ENCODE measurements around the gene PREPL.

DNA sequence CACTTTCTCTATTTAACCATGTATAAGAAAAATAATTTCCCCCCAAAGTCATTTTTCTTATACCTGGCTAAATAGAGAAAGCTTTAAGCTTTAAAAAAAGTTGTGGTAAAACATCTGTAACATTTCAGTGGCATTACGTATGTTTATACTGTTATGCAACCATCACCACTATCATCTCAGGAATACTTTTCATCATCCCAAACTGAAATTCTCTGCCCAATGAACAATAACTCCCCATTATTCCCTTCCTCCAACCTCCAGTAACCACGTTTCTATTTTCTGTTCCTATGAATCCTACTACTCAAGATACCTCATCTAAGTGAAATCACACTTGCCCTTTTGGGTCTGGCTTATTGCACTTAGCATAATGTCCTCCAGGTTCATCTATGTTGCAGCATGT is 87.7 kb downstream of the PREPL start:
- TF ChIP-seq BACH1 (tag; IDR thresholded peaks at IDR 0.05) (no peak), EZH2 (IDR thresholded peaks at IDR 0.05; ENCODE audit: borderline replicate concordance, low read depth, low read length) (no peak), HDAC6 (IDR thresholded peaks at IDR 0.05; ENCODE audit: low read depth, low read length) (no peak), MYC (IDR thresholded peaks at IDR 0.05; ENCODE audit: low read depth, low read length) (no peak), MYC (CRISPR knock-in tag; IDR thresholded peaks at IDR 0.05; ENCODE audit: borderline replicate concordance, low read depth) (no peak), ZEB2 (IDR thresholded peaks at IDR 0.05) (no peak), MEF2A (IDR thresholded peaks at IDR 0.05; ENCODE audit: control insufficient read depth, low read depth, low read length) (no peak), SP1 (CRISPR knock-in tag; IDR thresholded peaks at IDR 0.05) (no peak), CBFB (CRISPR knock-in tag; IDR thresholded peaks at IDR 0.05) (no peak), ZNF561 (CRISPR knock-in tag; conservative IDR thresholded peaks at IDR 0.05) (no peak), SREBF1 (IDR thresholded peaks at IDR 0.05; ENCODE audit: borderline replicate concordance, low read depth, low read length) (no peak), GABPB1 (CRISPR knock-in tag; IDR thresholded peaks at IDR 0.05) (no peak)
- TF ChIP-seq, protein P1, sequence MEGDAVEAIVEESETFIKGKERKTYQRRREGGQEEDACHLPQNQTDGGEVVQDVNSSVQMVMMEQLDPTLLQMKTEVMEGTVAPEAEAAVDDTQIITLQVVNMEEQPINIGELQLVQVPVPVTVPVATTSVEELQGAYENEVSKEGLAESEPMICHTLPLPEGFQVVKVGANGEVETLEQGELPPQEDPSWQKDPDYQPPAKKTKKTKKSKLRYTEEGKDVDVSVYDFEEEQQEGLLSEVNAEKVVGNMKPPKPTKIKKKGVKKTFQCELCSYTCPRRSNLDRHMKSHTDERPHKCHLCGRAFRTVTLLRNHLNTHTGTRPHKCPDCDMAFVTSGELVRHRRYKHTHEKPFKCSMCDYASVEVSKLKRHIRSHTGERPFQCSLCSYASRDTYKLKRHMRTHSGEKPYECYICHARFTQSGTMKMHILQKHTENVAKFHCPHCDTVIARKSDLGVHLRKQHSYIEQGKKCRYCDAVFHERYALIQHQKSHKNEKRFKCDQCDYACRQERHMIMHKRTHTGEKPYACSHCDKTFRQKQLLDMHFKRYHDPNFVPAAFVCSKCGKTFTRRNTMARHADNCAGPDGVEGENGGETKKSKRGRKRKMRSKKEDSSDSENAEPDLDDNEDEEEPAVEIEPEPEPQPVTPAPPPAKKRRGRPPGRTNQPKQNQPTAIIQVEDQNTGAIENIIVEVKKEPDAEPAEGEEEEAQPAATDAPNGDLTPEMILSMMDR (IDR thresholded peaks at IDR 0.05 in 2 of 3, conservative IDR thresholded peaks at IDR 0.05 in 1 of 3; ENCODE audit: insufficient read depth in 2 of 3, low read depth in 1 of 3, low read length in 3 of 3), result no peak
- TF ChIP-seq, protein P2, sequence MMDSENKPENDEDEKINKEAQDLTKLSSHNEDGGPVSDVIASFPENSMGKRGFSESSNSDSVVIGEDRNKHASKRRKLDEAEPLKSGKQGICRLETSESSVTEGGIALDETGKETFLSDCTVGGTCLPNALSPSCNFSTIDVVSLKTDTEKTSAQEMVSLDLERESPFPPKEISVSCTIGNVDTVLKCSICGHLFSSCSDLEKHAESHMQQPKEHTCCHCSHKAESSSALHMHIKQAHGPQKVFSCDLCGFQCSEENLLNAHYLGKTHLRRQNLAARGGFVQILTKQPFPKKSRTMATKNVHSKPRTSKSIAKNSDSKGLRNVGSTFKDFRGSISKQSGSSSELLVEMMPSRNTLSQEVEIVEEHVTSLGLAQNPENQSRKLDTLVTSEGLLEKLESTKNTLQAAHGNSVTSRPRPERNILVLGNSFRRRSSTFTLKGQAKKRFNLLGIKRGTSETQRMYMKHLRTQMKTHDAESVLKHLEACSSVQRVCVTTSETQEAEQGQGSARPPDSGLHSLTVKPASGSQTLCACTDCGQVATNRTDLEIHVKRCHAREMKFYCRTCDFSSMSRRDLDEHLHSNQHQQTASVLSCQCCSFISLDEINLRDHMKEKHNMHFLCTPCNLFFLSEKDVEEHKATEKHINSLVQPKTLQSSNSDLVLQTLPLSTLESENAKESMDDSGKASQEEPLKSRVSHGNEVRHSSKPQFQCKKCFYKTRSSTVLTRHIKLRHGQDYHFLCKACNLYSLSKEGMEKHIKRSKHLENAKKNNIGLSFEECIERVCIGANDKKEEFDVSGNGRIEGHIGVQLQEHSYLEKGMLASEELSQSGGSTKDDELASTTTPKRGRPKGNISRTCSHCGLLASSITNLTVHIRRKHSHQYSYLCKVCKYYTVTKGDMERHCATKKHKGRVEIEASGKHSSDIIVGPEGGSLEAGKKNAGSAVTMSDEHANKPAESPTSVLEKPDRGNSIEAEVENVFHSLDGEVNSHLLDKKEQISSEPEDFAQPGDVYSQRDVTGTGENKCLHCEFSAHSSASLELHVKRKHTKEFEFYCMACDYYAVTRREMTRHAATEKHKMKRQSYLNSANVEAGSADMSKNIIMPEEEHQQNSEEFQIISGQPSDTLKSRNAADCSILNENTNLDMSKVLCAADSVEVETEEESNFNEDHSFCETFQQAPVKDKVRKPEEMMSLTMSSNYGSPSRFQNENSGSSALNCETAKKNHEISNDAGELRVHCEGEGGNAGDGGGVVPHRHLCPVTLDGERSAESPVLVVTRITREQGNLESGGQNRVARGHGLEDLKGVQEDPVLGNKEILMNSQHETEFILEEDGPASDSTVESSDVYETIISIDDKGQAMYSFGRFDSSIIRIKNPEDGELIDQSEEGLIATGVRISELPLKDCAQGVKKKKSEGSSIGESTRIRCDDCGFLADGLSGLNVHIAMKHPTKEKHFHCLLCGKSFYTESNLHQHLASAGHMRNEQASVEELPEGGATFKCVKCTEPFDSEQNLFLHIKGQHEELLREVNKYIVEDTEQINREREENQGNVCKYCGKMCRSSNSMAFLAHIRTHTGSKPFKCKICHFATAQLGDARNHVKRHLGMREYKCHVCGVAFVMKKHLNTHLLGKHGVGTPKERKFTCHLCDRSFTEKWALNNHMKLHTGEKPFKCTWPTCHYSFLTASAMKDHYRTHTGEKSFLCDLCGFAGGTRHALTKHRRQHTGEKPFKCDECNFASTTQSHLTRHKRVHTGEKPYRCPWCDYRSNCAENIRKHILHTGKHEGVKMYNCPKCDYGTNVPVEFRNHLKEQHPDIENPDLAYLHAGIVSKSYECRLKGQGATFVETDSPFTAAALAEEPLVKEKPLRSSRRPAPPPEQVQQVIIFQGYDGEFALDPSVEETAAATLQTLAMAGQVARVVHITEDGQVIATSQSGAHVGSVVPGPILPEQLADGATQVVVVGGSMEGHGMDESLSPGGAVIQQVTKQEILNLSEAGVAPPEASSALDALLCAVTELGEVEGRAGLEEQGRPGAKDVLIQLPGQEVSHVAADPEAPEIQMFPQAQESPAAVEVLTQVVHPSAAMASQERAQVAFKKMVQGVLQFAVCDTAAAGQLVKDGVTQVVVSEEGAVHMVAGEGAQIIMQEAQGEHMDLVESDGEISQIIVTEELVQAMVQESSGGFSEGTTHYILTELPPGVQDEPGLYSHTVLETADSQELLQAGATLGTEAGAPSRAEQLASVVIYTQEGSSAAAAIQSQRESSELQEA (IDR thresholded peaks at IDR 0.05; ENCODE audit: low read depth), result no peak

All from K562 (cell line).